Urinary bladder (tissue), 4 donors: Measurements from ENCODE around the gene TLK2. TPM values are rescaled to one million over a fixed set of nuclear protein-coding genes. Genes with fewer than 3 reads are reported as not detected.

Experiments
- DNase-seq: peaks from one replicate; pipeline ENCODE4 v3.0.0-alpha.2; 2015; ENCODE audit errors: extremely low spot score
- H3K27ac ChIP-seq: one replicate; pipeline ENCODE4 v1.5.1; 2013; ENCODE audit warnings: low read depth, mild to moderate bottlenecking, moderate library complexity
- H3K36me3 ChIP-seq: one replicate; pipeline ENCODE4 v1.6.1; 2013; ENCODE audit warnings: mild to moderate bottlenecking, moderate library complexity; ENCODE audit not compliant: insufficient read depth
- H3K4me1 ChIP-seq: one replicate; pipeline ENCODE4 v1.6.1; 2013; ENCODE audit warnings: mild to moderate bottlenecking, moderate library complexity; ENCODE audit not compliant: insufficient read depth
- H3K4me3 ChIP-seq: one replicate; pipeline ENCODE4 v1.5.1; 2013; ENCODE audit warnings: low read depth, low read length
- WGBS: extraction: QIAGEN DNeasy Blood & Tissue Kit; methylation state at CpG from one replicate; pipeline ENCODE4 v1.1.7; 2013; 5-methylcytosine and 5-hydroxymethylcytosine counted together
- polyA plus RNA-seq: library from polyadenylated mRNA; stranded (reverse); fragments of 200-250 nt; gene quantifications from one replicate; pipeline ENCODE4 v1.2.3, GENCODE V29; 2013
- total RNA-seq: library from RNA; depleted of rRNA; stranded (reverse); fragments of >200 nt; gene quantifications from one replicate; pipeline ENCODE4 v1.2.3, GENCODE V29; 2014
- donor health status: healthy with polysubstance abuse.
- donor health status: healthy.

Gene TLK2
- total and polyA plus RNA-seq, 2 donors, result 20.1 to 87.3 TPM

- Histone ChIP-seq H3K27ac (peak within 1 kb of the TSS; percentile 84), H3K4me3 (peak within 1 kb of the TSS; percentile 55), H3K36me3 (no peaks in the 10 kb centered on the region), H3K4me1 (no peaks in the 10 kb centered on the region)
- under 1% methylated on average over 68 of the region's 68 CpGs for WGBS
- peak; percentile 60 for DNase-seq
These were observed 148.7 kb downstream of the TLK2 start, which contains the start of gene MRC2 for GRCh38 chr17:62627219-62627903. Gene MRC2 (plus strand): TSS chr17:62627670. CDS start chr17:62627803, 133 bp downstream.

DNA sequence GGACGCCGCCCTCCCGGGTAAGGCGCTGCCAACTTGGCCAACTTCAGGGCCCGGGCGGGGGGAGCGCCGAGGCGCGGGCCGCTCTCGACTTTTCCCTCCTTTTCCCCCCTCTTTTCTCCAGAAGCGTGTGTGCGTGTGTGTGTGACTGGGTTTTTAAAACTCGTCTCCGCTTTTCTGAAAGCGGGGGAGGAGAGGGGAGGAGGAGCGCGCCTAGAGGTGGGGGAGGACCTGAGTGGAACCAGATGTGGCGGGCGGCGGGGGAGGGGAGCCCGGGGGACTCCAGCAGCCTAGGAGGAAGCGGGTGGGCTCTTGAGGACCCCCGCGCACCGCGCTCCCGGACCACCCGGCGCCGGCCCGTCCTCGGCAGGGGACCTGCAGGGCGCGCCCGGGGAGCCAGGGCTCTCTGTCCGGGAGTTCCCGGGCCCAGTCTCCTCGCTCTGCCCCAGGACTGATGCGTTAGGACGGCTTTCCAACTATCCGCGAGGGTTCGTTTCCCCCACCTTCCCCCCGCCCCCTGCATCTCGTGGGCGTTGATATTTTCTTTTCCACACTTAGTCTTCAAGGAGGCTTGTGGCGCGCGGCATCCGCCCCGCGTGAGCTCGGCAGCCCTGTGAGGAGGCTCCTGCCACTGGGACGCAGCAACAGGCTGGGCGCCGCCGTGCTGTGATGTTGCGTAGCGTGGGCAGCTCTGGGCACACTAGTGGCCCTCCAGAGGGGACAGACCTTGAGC, 149.4 kb downstream of the TLK2 start:
- H3K27ac ChIP-seq, result peak overlapping the region; percentile 84
- DNase-seq, result peak; percentile 59
- H3K4me3 ChIP-seq, result peak overlapping the region; percentile 55
- no peaks in the 10 kb centered on the region for H3K4me1 ChIP-seq
- WGBS, result 2% methylated on average over 61 of the region's 61 CpGs
- no peaks in the 10 kb centered on the region for H3K36me3 ChIP-seq

DNA sequence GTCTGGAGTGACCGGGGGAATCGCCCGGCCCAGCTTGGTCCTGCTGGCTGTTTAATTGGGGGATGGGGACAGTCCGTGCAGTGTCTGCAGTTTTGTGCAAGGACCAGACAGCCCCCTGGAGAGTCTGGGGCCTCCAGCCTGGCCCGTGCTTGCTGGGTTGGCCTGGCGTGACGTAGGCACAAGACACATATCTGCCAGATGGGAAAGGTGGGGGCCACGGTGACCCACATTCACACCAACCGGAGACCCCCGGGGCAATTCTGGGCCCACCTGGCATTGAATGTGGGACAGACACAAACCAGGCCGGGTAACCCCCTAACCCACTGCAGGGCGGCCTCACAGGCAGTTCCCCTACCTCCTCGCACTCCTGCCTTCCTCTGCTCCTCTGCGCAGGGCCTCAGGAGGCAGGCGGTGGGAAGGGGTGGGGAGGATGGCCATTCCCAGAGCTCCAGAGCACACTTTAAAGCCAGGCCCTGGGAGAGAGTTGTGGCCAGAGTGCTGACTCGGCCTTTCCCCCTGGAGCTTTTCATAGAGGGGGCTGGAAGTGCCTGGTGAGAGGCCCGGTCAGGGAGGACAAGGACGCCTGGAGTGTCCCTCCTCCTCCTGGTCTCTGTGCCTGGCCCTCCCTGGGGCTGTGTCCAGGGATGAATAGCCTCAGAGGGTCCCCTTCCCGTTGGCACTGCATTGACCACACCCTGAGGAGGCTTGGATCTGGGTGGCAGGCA, 150.4 kb downstream of the TLK2 start:
- Histone ChIP-seq H3K4me3 (peak overlapping the region; percentile 55), H3K36me3 (no peaks in the 10 kb centered on the region), H3K4me1 (no peaks in the 10 kb centered on the region), H3K27ac (no peak overlapping the region)
- 37% methylated on average over 19 of the region's 19 CpGs for WGBS
- peak; percentile 11 for DNase-seq

- H3K4me1 ChIP-seq, result no peaks in the 10 kb centered on the region
- no peaks in the 10 kb centered on the region for H3K36me3 ChIP-seq
- DNase-seq, result no peak
- WGBS, result 73% methylated on average over 19 of the region's 19 CpGs
- no peak overlapping the region for H3K4me3 ChIP-seq
- no peak overlapping the region for H3K27ac ChIP-seq
These were observed 151.1 kb downstream of the TLK2 start for GRCh38 chr17:62629556-62630364.

DNA sequence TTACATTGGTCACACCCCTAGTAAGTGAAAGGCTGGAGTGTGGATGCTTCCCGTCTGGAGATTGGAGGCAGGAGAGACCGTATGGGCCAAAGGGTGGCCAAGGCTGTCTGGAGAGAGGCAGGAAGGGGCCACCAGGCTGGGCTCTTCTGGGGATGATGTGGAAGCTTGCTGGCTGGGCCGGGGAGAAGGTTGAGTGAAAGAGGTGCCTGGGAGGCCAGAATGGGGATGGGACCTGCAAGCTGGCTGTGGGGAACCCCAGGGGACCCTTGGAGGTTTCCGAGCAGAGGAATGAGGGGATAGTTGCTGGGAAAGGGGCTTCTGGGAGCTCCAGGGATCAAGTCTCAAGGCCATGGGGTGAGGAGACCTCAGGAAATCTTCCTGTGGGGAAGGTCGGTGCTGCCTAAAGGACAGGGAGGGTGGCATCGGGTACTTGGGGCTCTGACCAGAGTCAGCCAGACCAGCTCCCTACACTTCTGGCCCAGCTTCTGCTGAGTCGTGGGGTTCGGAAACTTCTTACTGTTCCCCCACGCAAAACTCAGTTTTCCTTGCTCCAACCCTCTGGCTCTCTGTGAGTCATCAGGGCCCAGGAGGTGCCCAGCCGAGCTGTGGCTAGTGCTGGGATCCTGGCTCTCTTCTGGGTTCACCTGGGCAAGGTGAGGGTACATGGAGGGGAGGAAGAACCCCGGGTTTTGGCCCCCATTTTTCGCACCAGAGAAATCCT, 151.9 kb downstream of the TLK2 start:
- no peak for DNase-seq
- no peak overlapping the region for H3K4me3 ChIP-seq
- H3K27ac ChIP-seq, result no peak overlapping the region
- no peaks in the 10 kb centered on the region for H3K36me3 ChIP-seq
- WGBS, result 82% methylated on average over 12 of the region's 12 CpGs
- no peaks in the 10 kb centered on the region for H3K4me1 ChIP-seq

- Histone ChIP-seq H3K4me1 (no peaks in the 10 kb centered on the region), H3K4me3 (no peak overlapping the region), H3K27ac (no peak overlapping the region), H3K36me3 (no peaks in the 10 kb centered on the region)
- 95% methylated on average over 23 of the region's 23 CpGs for WGBS
- DNase-seq, result no peak
These were observed 152.7 kb downstream of the TLK2 start for GRCh38 chr17:62631086-62631935.

GRCh38 chr17:62631936-62632924, 153.6 kb downstream of the TLK2 start:
- H3K27ac ChIP-seq, result no peak overlapping the region
- WGBS, result 79% methylated on average over 27 of the region's 27 CpGs
- no peak for DNase-seq

GRCh38 chr17:62637809-62638208, 159.2 kb downstream of the TLK2 start:
- 73% methylated on average over 9 of the region's 9 CpGs for WGBS
- Histone ChIP-seq H3K36me3 (no peaks in the 10 kb centered on the region), H3K4me3 (no peak overlapping the region), H3K4me1 (no peaks in the 10 kb centered on the region), H3K27ac (no peak overlapping the region)
- DNase-seq, result no peak

More at GRCh38 chr17:62631936-62632924, 153.6 kb downstream of the TLK2 start:
- no peaks in the 10 kb centered on the region for H3K4me1 ChIP-seq
- no peak overlapping the region for H3K4me3 ChIP-seq
- H3K36me3 ChIP-seq, result no peaks in the 10 kb centered on the region

GRCh38 chr17:62641153-62641552, 162.5 kb downstream of the TLK2 start:
- no peak for DNase-seq
- WGBS, result 77% methylated on average over 10 of the region's 10 CpGs
- Histone ChIP-seq H3K4me1 (no peaks in the 10 kb centered on the region), H3K4me3 (no peak overlapping the region), H3K36me3 (no peaks in the 10 kb centered on the region), H3K27ac (no peak overlapping the region)

DNA sequence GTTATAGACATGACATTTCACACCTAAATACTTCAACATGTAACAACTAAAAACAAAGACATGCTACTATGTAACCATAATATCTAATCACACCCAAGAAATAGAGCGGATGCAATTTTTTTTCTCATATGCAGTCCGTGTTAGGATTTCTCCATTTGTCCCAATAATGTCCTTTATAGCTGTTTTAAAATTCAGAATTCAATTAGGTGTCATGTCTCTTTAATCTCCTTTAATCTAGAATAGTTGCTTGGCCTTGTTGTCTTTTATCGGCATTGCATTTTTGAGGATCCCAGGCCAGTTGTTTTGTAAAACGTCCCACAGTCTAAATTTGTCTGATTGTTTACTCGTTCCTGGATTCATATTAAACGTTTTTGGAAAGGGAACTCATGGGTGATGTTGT, 163.3 kb downstream of the TLK2 start:
- H3K4me1 ChIP-seq, result no peaks in the 10 kb centered on the region
- WGBS, result 69% methylated on average over 6 of the region's 6 CpGs
- no peak overlapping the region for H3K4me3 ChIP-seq
- H3K27ac ChIP-seq, result no peak overlapping the region
- no peak for DNase-seq
- no peaks in the 10 kb centered on the region for H3K36me3 ChIP-seq

DNA sequence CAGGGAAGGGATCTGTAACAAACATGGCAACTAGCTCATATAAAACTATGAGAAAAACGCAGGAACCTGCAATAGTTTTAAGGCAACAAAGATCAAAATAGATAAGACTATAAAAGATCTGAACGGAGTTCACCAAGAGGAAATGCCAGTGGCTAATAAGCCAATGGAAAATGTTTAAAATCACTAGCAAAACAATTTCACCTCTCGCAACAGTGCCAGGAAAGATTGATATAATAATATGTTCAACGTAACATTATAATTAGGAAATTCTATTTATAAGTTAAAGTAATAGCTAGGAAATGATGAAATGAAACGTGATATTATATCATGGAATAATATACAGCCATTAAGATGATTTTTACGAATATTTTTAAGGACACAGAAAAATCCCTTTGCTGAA, 164.9 kb downstream of the TLK2 start:
- Histone ChIP-seq H3K4me1 (no peaks in the 10 kb centered on the region), H3K36me3 (no peaks in the 10 kb centered on the region), H3K4me3 (no peak overlapping the region), H3K27ac (no peak overlapping the region)
- DNase-seq, result no peak
- 80% methylated on average over 6 of the region's 6 CpGs for WGBS
